Activated CD4-positive, alpha-beta T cell treated with anti-CD3 and anti-CD28 coated beads, Interleukin-2, amount 10 ng/mL, durations not matched to agents 7 days and 5 days (primary cell): ENCODE data around the gene RNF152. TPM values are rescaled to one million over a fixed set of nuclear protein-coding genes. Genes with fewer than 3 reads are reported as not detected.

Source experiments
- CTCF ChIA-PET: fragments of 350-600 bp; sonication (Branson Sonifier 250); formaldehyde crosslinking; loops from one replicate; lab custom pipeline; 2021; ENCODE audit warnings: antibody characterized with exemption; lab: Charles Lee
- POLR2A ChIA-PET: fragments of 350-600 bp; sonication (Branson Sonifier 250); formaldehyde crosslinking; loops from one replicate; lab custom pipeline; 2021; ENCODE audit warnings: antibody characterized with exemption; lab: Charles Lee
- DNase-seq: peaks from one replicate; pipeline ENCODE4 v3.0.0-alpha.2; 2020
- H3K27ac Mint-ChIP-seq: one replicate; pipeline ENCODE4 v1.8.0; 2021; ENCODE audit warnings: mild to moderate bottlenecking, moderate library complexity, mixed read lengths
- H3K27me3 Mint-ChIP-seq: one replicate; pipeline ENCODE4 v1.8.0; 2021; ENCODE audit warnings: mixed read lengths
- H3K36me3 Mint-ChIP-seq: one replicate; pipeline ENCODE4 v1.8.0; 2021; ENCODE audit warnings: low read depth, mixed read lengths
- H3K4me1 Mint-ChIP-seq: one replicate; pipeline ENCODE4 v1.8.0; 2021; ENCODE audit warnings: mixed read lengths
- H3K4me3 Mint-ChIP-seq: one replicate; pipeline ENCODE4 v1.8.0; 2021; ENCODE audit warnings: mild to moderate bottlenecking, moderate library complexity, mixed read lengths
- H3K9me3 Mint-ChIP-seq: one replicate; pipeline ENCODE4 v1.8.0; 2021; ENCODE audit warnings: mixed read lengths
- total RNA-seq, 2 experiments: library from RNA; stranded (reverse); gene quantifications; one replicate each; pipeline ENCODE4 v1.2.3, GENCODE V29; 2021

The RNF152 gene
- total RNA-seq, 2 experiments from 2014 or later = 0.17 to 0.50 TPM

GRCh38 chr18:61841706-61842105 lies 51.1 kb downstream of the RNF152 start:
- Mint-ChIP-seq H3K27ac (no peak overlapping the region), H3K9me3 (peaks cover 2% of the 10 kb centered on the region), H3K36me3 (no peaks in the 10 kb centered on the region), H3K4me1 (no peaks in the 10 kb centered on the region), H3K4me3 (no peak overlapping the region), H3K27me3 (peaks cover 13% of the 10 kb centered on the region)
- DNase-seq = no peak
- ChIA-PET POLR2A (no interaction called here), CTCF (no interaction called here)

DNA sequence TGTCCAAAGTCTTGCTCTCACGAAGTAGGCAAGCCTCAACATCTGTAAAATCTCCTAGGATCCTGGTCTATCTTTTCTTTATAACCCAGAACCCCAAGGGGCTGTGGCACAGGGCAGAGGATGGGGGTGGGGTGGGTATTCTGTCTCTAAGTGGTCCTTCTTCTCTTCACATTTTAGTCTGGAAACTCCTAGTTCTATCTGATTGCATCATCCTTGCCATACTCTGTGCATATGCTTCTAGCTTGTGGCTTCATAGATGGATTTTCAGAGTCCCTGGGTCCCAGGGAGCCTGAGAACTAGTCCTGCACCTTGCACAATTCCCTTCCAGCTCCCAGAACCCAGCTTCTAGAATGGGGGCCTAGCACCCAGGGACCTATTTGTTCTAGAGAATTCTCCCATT lies 52.5 kb downstream of the RNF152 start:
- CTCF ChIA-PET = interaction anchor here (0.7 kb wide), 1 partner anchor 302 kb away, joined by 3 read pairs; no protein-coding TSS in a partner anchor

DNA sequence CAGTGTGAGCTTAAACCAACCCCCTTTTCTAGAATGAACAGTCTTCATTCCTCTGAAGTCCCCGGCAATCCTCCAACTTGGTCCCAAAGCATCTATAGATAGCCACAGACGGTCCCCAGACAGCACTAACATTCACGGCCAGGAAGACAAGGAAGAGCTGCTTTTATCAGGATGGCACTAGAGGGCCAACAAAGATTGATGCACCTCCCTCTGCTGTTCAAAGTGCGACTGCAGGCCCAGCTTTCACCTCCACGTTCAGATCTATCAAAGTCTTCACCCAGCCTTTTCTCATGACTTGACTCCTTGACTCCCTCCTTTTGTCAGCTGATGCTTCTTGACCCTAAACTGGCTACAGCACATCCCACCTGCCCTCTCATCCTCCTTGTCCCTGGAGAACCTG lies 54.3 kb downstream of the RNF152 start:
- no peak overlapping the region for H3K4me3 Mint-ChIP-seq
- ChIA-PET CTCF (interaction anchor here (0.6 kb wide), 1 partner anchor 14 kb away, joined by 3 read pairs; no protein-coding TSS in a partner anchor), POLR2A (no interaction called here)
- peaks cover 3% of the 10 kb centered on the region for H3K27me3 Mint-ChIP-seq
- H3K9me3 Mint-ChIP-seq = peaks cover 2% of the 10 kb centered on the region
- peaks cover 7% of the 10 kb centered on the region for H3K4me1 Mint-ChIP-seq
- no peaks in the 10 kb centered on the region for H3K36me3 Mint-ChIP-seq
- DNase-seq = no peak
- H3K27ac Mint-ChIP-seq = no peak overlapping the region

More for the DNA sequence above, 52.5 kb downstream of the RNF152 start:
- no peak for DNase-seq
- POLR2A ChIA-PET = no interaction called here
- Mint-ChIP-seq H3K4me1 (no peaks in the 10 kb centered on the region), H3K27me3 (peaks cover 3% of the 10 kb centered on the region), H3K36me3 (no peaks in the 10 kb centered on the region), H3K9me3 (peaks cover 2% of the 10 kb centered on the region), H3K27ac (no peak overlapping the region), H3K4me3 (no peak overlapping the region)

DNA sequence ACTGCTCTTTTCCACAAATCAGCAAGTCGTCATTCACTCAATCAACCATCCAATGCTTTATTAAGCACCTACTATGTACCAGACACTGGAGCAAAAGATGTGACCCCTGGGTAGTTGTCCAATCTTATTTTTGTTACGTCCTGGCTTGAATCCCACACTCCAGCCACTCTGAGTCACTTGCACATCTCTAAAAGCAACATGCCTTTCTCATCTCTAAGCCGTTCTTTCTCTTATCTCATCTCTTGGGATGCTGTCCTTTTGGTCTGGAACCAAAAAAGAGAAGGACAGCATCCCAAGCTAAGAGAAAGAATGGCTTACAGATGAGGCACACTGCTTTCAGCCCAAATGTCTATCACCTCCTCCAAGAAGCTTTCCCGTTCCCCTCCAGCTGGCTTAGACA lies 58.8 kb downstream of the RNF152 start:
- ChIA-PET POLR2A (no interaction called here), CTCF (no interaction called here)

GRCh38 chr18:61833387-61833786 lies 59.4 kb downstream of the RNF152 start:
- CTCF ChIA-PET = no interaction called here
- peaks cover 5% of the 10 kb centered on the region for H3K27me3 Mint-ChIP-seq
- no peak overlapping the region for H3K27ac Mint-ChIP-seq
- H3K9me3 Mint-ChIP-seq = no peaks in the 10 kb centered on the region
- no peaks in the 10 kb centered on the region for H3K36me3 Mint-ChIP-seq
- H3K4me1 Mint-ChIP-seq = peaks cover 18% of the 10 kb centered on the region
- no peak overlapping the region for H3K4me3 Mint-ChIP-seq
- no peak for DNase-seq
- POLR2A ChIA-PET = no interaction called here

More for the DNA sequence above, 58.8 kb downstream of the RNF152 start:
- DNase-seq = no peak
- no peaks in the 10 kb centered on the region for H3K36me3 Mint-ChIP-seq
- no peak overlapping the region for H3K4me3 Mint-ChIP-seq
- no peak overlapping the region for H3K27ac Mint-ChIP-seq
- no peaks in the 10 kb centered on the region for H3K9me3 Mint-ChIP-seq
- peaks cover 5% of the 10 kb centered on the region for H3K27me3 Mint-ChIP-seq
- peaks cover 18% of the 10 kb centered on the region for H3K4me1 Mint-ChIP-seq

GRCh38 chr18:61832858-61833257 lies 59.9 kb downstream of the RNF152 start:
- CTCF ChIA-PET = no interaction called here
- Mint-ChIP-seq H3K36me3 (no peaks in the 10 kb centered on the region), H3K27me3 (peaks cover 5% of the 10 kb centered on the region), H3K27ac (no peak overlapping the region), H3K9me3 (no peaks in the 10 kb centered on the region), H3K4me1 (peaks cover 18% of the 10 kb centered on the region), H3K4me3 (no peak overlapping the region)
- POLR2A ChIA-PET = no interaction called here
- no peak for DNase-seq

DNA sequence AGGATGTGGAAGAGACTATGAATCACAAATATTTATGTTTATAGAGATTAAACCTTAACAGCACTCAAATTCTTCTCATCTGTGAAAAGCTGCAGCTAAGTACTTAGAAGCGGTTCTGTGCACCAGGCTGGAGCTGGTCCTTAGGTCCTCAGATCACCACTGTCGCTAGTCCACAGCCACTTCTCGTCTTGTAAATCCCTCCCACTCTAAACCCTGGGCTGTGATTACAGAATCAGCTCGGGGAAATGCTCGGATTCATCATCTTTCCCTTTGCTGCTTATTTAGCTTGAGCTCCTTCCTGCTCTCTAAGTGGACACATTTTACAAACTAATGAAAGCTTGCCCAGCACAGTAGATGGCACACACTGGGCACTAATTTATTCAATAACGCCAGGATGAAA lies 61.7 kb downstream of the RNF152 start:
- Mint-ChIP-seq H3K36me3 (no peaks in the 10 kb centered on the region), H3K27me3 (peaks cover 11% of the 10 kb centered on the region)
- POLR2A ChIA-PET = no interaction called here

GRCh38 chr18:61829108-61829507 lies 63.7 kb downstream of the RNF152 start:
- Mint-ChIP-seq H3K9me3 (no peaks in the 10 kb centered on the region), H3K36me3 (no peaks in the 10 kb centered on the region), H3K4me3 (no peak overlapping the region), H3K27me3 (peaks cover 8% of the 10 kb centered on the region), H3K27ac (no peak overlapping the region), H3K4me1 (peaks cover 16% of the 10 kb centered on the region)
- no peak for DNase-seq
- CTCF ChIA-PET = no interaction called here
- POLR2A ChIA-PET = no interaction called here

More for the DNA sequence above, 61.7 kb downstream of the RNF152 start:
- CTCF ChIA-PET = no interaction called here
- Mint-ChIP-seq H3K4me3 (no peak overlapping the region), H3K4me1 (peaks cover 18% of the 10 kb centered on the region), H3K9me3 (no peaks in the 10 kb centered on the region), H3K27ac (no peak overlapping the region)
- DNase-seq = no peak

GRCh38 chr18:61827591-61827990 lies 65.2 kb downstream of the RNF152 start:
- Mint-ChIP-seq H3K36me3 (no peaks in the 10 kb centered on the region), H3K9me3 (no peaks in the 10 kb centered on the region), H3K27me3 (peaks cover 8% of the 10 kb centered on the region), H3K4me1 (peaks cover 1% of the 10 kb centered on the region), H3K27ac (no peak overlapping the region), H3K4me3 (no peak overlapping the region)
- DNase-seq = no peak
- CTCF ChIA-PET = no interaction called here
- POLR2A ChIA-PET = no interaction called here

DNA sequence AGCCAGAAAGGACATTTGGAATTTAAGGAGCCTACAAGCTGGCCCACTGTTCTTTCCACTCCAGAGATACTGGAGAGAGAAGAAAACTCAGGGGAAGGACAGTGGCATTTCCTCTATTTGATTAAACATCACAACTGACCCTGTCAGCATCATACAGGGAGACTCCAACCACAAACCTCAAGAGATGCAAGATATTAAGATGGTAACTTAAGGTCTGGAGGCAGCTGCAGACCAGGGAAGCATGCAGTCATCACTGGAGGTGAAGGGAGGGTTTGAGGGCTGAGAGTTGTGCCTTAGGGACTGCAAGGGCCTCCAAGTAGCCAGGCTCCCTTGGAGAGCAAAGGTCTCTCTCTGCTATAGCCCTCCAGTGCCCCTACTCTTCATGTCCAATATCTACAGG lies 67.4 kb downstream of the RNF152 start:
- ChIA-PET POLR2A (no interaction called here), CTCF (no interaction called here)
- no peaks in the 10 kb centered on the region for H3K36me3 Mint-ChIP-seq
- DNase-seq = no peak
- H3K4me1 Mint-ChIP-seq = no peaks in the 10 kb centered on the region
- peaks cover 6% of the 10 kb centered on the region for H3K27me3 Mint-ChIP-seq
- H3K9me3 Mint-ChIP-seq = no peaks in the 10 kb centered on the region
- no peak overlapping the region for H3K27ac Mint-ChIP-seq
- no peak overlapping the region for H3K4me3 Mint-ChIP-seq

DNA sequence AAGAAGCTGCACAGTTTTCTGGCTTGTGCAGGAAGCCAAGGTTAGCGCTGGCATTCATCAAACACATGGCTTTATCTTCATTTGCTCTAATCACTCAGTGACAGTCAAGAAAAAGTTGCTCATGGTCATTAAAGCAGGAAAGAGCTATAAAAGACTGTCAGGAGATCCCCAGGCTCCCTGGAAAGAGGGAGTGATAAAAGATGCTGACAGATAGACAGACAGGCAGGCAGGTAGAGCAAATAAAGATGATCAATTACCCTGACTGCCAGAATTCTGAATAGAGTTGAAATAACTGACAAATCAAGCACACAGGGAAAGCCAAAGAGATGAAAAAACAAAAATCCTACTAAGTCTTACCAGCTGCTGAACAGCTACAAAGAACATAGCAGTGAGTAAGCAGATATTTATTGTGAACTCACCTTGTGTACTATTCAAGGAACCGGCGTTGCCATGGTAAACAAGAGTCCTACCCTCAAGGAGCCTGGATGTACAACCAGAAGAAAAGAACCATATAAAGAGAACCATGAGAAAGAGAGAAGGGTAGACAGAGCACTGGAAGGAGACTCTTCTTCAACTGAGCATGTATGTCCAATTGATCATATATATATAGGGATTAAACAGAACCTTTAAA lies 68.0 kb downstream of the RNF152 start:
- Mint-ChIP-seq H3K36me3 (no peaks in the 10 kb centered on the region), H3K4me1 (no peaks in the 10 kb centered on the region), H3K9me3 (no peaks in the 10 kb centered on the region), H3K27ac (no peak overlapping the region), H3K27me3 (peaks cover 6% of the 10 kb centered on the region), H3K4me3 (no peak overlapping the region)
- DNase-seq = no peak
- POLR2A ChIA-PET = no interaction called here
- CTCF ChIA-PET = no interaction called here

DNA sequence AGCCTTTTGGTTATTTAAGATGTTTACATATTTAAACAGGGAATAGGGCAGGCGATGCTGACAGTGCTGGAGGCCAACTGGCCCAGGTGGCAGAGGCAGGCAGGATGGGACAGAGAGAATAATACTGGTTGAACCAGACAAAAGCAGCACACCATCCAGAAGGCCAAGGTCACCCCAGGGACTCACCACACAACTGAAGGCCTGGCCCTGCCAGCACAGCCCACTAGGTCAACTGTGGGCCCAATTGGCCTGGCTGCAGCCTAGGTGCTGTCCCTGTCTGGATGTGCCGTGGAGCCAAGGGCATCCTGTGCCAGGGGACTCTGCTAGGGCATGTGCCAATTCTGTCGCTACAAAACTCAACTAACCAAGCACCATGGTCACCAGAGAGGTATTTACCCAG lies 69.2 kb downstream of the RNF152 start:
- Mint-ChIP-seq H3K36me3 (no peaks in the 10 kb centered on the region), H3K9me3 (no peaks in the 10 kb centered on the region), H3K4me3 (no peak overlapping the region), H3K27ac (no peak overlapping the region), H3K27me3 (peaks cover 6% of the 10 kb centered on the region), H3K4me1 (no peaks in the 10 kb centered on the region)
- DNase-seq = no peak
- CTCF ChIA-PET = no interaction called here
- POLR2A ChIA-PET = no interaction called here

- Mint-ChIP-seq H3K4me3 (no peak overlapping the region), H3K27ac (no peak overlapping the region), H3K27me3 (peaks cover 6% of the 10 kb centered on the region), H3K9me3 (no peaks in the 10 kb centered on the region), H3K36me3 (no peaks in the 10 kb centered on the region), H3K4me1 (no peaks in the 10 kb centered on the region)
- POLR2A ChIA-PET = no interaction called here
- no peak for DNase-seq
- CTCF ChIA-PET = no interaction called here
Observed at GRCh38 chr18:61822879-61823278, 69.9 kb downstream of the RNF152 start.

GRCh38 chr18:61821748-61822147 lies 71.1 kb downstream of the RNF152 start:
- ChIA-PET CTCF (no interaction called here), POLR2A (no interaction called here)
- Mint-ChIP-seq H3K27me3 (peaks cover 6% of the 10 kb centered on the region), H3K36me3 (no peaks in the 10 kb centered on the region), H3K27ac (no peak overlapping the region), H3K4me3 (no peak overlapping the region), H3K4me1 (no peaks in the 10 kb centered on the region), H3K9me3 (no peaks in the 10 kb centered on the region)
- DNase-seq = no peak
